Caco-2 (cell line): Measurements from ENCODE around the gene MVB12B. TPM values are rescaled to one million over a fixed set of nuclear protein-coding genes. Genes with fewer than 3 reads are reported as not detected.

Source experiments
- BruUV-seq: library from RNA; stranded (reverse); fragments of 400-500 nt; replicated peaks from 2 replicates; lab custom pipeline; 2021; lab: Mats Ljungman, UMichigan
- CTCF ChIA-PET: fragments of 300-600 bp; sonication (Branson Sonifier 250); formaldehyde crosslinking; loops from one replicate; lab custom pipeline; 2022; ENCODE audit warnings: antibody characterized with exemption; lab: Charles Lee
- POLR2A ChIA-PET: fragments of 300-600 bp; sonication (Branson Sonifier 250); formaldehyde crosslinking; loops from one replicate; lab custom pipeline; 2022; ENCODE audit warnings: antibody characterized with exemption; lab: Charles Lee
- DNase-seq, 2 experiments: peaks; one replicate each; pipeline versions ENCODE4 v3.0.0 to v3.0.0-alpha.2; 2020 to 2022
- H3K27me3 ChIP-seq: replicated peaks from 2 replicates; pipeline ENCODE4 v1.6.0; 2011; ENCODE audit warnings: low read length; ENCODE audit not compliant: control insufficient read depth, insufficient read depth
- H3K36me3 ChIP-seq: 2 replicates; pipeline ENCODE4 v1.5.1; 2011; ENCODE audit warnings: low read length; ENCODE audit not compliant: control insufficient read depth, insufficient read depth
- H3K4me1 ChIP-seq: fragments of 250-450 bp; sonication (Bioruptor Pico); 2 replicates; pipeline ENCODE4 v1.5.1; 2020; ENCODE audit warnings: mild to moderate bottlenecking
- H3K4me3 ChIP-seq: 2 replicates; pipeline ENCODE4 v1.5.1; 2011; ENCODE audit warnings: low read depth, mild to moderate bottlenecking, control low read depth, low read length
- H3K9me3 ChIP-seq: fragments of 250-450 bp; sonication (Bioruptor Pico); 2 replicates; pipeline ENCODE4 v1.5.1; 2020; ENCODE audit warnings: mild to moderate bottlenecking, moderate library complexity
- H3K27ac Mint-ChIP-seq: one replicate; pipeline ENCODE4 v1.8.0; 2022; ENCODE audit warnings: mixed read lengths; ENCODE audit not compliant: unreplicated experiment
- H3K27me3 Mint-ChIP-seq: one replicate; pipeline ENCODE4 v1.8.0; 2022; ENCODE audit warnings: mixed read lengths; ENCODE audit not compliant: insufficient read depth, unreplicated experiment
- H3K36me3 Mint-ChIP-seq: one replicate; pipeline ENCODE4 v1.8.0; 2022; ENCODE audit warnings: mild to moderate bottlenecking, mixed read lengths; ENCODE audit not compliant: insufficient read depth, unreplicated experiment
- H3K4me1 Mint-ChIP-seq: one replicate; pipeline ENCODE4 v1.8.0; 2022; ENCODE audit warnings: low read depth, mixed read lengths; ENCODE audit not compliant: unreplicated experiment
- H3K4me3 Mint-ChIP-seq: one replicate; pipeline ENCODE4 v1.8.0; 2022; ENCODE audit warnings: mild to moderate bottlenecking, moderate library complexity, mixed read lengths; ENCODE audit not compliant: unreplicated experiment
- H3K9me3 Mint-ChIP-seq: one replicate; pipeline ENCODE4 v1.8.0; 2022; ENCODE audit warnings: mixed read lengths; ENCODE audit not compliant: unreplicated experiment
- intact Hi-C: fragments of 100-400 bp; cut with micrococcal nuclease; formaldehyde crosslinking; loops from one replicate; pipeline ENCODE4 v1.10.0; 2022; ENCODE audit not compliant: unreplicated experiment
- total RNA-seq: library from RNA; stranded (reverse); gene quantifications from 2 replicates; pipeline ENCODE4 v1.2.3, GENCODE V29; 2022
- TF ChIP-seq, protein P1 (sequence below), 2 experiments: fragments of 200-600 bp in 1 of 2; IDR thresholded peaks; 1 replicate in 1 of 2; 2 replicates in 1 of 2; pipeline versions ENCODE4 v1.5.1 to v1.8.0; 2011 to 2022; ENCODE audit warnings: antibody characterized with exemption in 1 of 2, control low read depth in 1 of 2, inconsistent platforms in 1 of 2, low read depth in 1 of 2, low read length in 1 of 2, mild to moderate bottlenecking in 1 of 2, moderate library complexity in 1 of 2; ENCODE audit not compliant: insufficient read depth in 1 of 2, severe bottlenecking in 1 of 2, unreplicated experiment in 1 of 2

Gene MVB12B
- total RNA-seq, 1 experiment from 2014 or later, result 24.4 TPM

GRCh38 chr9:126499911-126500599 is 173.4 kb downstream of the MVB12B start:
- Histone ChIP-seq H3K9me3 (no peaks in the 10 kb centered on the region), H3K27me3 (no peaks in the 10 kb centered on the region), H3K4me1 (peaks cover 8% of the 10 kb centered on the region), H3K4me3 (no peak overlapping the region), H3K36me3 (no peaks in the 10 kb centered on the region; the same call in 1 of the 2 replicates)
- BruUV-seq, result no TSS peak
- CTCF ChIA-PET, result interaction anchor here (0.6 to 2.5 kb wide), 8 partner anchors 9 to 282 kb away, joined by 3 to 23 read pairs (median 7); no protein-coding TSS in a partner anchor
- Mint-ChIP-seq H3K36me3 (peaks cover 7% of the 10 kb centered on the region), H3K27ac (no peak overlapping the region), H3K4me1 (no peaks in the 10 kb centered on the region), H3K27me3 (no peaks in the 10 kb centered on the region), H3K4me3 (peak overlapping the region; percentile 69), H3K9me3 (no peaks in the 10 kb centered on the region)
- TF ChIP-seq, protein P1, sequence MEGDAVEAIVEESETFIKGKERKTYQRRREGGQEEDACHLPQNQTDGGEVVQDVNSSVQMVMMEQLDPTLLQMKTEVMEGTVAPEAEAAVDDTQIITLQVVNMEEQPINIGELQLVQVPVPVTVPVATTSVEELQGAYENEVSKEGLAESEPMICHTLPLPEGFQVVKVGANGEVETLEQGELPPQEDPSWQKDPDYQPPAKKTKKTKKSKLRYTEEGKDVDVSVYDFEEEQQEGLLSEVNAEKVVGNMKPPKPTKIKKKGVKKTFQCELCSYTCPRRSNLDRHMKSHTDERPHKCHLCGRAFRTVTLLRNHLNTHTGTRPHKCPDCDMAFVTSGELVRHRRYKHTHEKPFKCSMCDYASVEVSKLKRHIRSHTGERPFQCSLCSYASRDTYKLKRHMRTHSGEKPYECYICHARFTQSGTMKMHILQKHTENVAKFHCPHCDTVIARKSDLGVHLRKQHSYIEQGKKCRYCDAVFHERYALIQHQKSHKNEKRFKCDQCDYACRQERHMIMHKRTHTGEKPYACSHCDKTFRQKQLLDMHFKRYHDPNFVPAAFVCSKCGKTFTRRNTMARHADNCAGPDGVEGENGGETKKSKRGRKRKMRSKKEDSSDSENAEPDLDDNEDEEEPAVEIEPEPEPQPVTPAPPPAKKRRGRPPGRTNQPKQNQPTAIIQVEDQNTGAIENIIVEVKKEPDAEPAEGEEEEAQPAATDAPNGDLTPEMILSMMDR (IDR thresholded peaks at IDR 0.05; ENCODE audit: insufficient read depth in 1 of 2, low read depth in 1 of 2, low read length in 1 of 2, severe bottlenecking in 1 of 2, unreplicated experiment in 1 of 2), result no peak
- no peak for DNase-seq
- POLR2A ChIA-PET, result no interaction called here
- intact Hi-C loops, result loop anchor here (1.0 to 10.0 kb wide), 5 partner anchors 58 to 355 kb away; no protein-coding TSS in a partner anchor

GRCh38 chr9:126500600-126501382 is 174.2 kb downstream of the MVB12B start:
- no peaks in the 10 kb centered on the region for H3K4me1 Mint-ChIP-seq
- POLR2A ChIA-PET, result no interaction called here
- intact Hi-C loops, result loop anchor here (2.0 to 10.0 kb wide), 2 partner anchors 190 to 274 kb away; no protein-coding TSS in a partner anchor

More at GRCh38 chr9:126500600-126501382, 174.2 kb downstream of the MVB12B start:
- Mint-ChIP-seq H3K36me3 (peaks cover 7% of the 10 kb centered on the region), H3K4me3 (no peak overlapping the region), H3K9me3 (no peaks in the 10 kb centered on the region), H3K27me3 (no peaks in the 10 kb centered on the region), H3K27ac (no peak overlapping the region)
- no peaks in the 10 kb centered on the region for H3K27me3 ChIP-seq
- peaks cover 8% of the 10 kb centered on the region for H3K4me1 ChIP-seq
- CTCF ChIA-PET, result interaction anchor here (0.6 to 1.9 kb wide), 4 partner anchors 54 to 281 kb away, joined by 3 to 21 read pairs (median 6); no protein-coding TSS in a partner anchor
- H3K4me3 ChIP-seq, result no peak overlapping the region
- H3K9me3 ChIP-seq, result no peaks in the 10 kb centered on the region
- DNase-seq, result peak; percentile 69 to 76
- no TSS peak for BruUV-seq
- H3K36me3 ChIP-seq, result no peaks in the 10 kb centered on the region; the same call in 1 of the 2 replicates
- TF ChIP-seq, protein P1 (IDR thresholded peaks at IDR 0.05; ENCODE audit: insufficient read depth in 1 of 2, low read depth in 1 of 2, low read length in 1 of 2, severe bottlenecking in 1 of 2, unreplicated experiment in 1 of 2), result peak; percentile 85 to 93
